CD4-positive, alpha-beta T cell treated with Interleukin-1 beta for 1 hour (primary cell): ENCODE measurements around the gene SPNS2.

Experiments used
- DNase-seq, 2 donors: peaks; one replicate each; pipeline ENCODE4 v3.0.0-alpha.2; 2020 to 2022

SPNS2 gene

DNA sequence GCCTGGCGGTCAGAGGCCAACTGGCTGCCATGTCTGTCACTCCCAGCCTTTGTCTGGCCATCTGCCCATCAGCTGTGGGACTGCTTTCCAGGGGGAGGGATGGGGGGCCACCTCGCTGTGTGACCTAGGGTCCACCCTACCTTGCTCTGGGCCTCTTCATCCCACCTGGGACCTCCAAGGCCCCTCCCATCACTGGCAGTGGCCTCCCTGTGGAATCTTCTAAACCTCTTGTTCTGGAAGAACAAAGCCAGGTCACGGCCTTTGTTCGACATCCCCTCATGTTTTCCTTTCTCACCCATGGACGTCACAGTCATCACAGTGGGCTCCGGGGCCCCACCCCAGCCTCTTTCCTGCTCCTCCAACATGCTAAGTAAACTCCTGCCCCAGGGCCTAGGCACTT lies 24.0 kb downstream of the SPNS2 start:
- DNase-seq, result no peak

DNA sequence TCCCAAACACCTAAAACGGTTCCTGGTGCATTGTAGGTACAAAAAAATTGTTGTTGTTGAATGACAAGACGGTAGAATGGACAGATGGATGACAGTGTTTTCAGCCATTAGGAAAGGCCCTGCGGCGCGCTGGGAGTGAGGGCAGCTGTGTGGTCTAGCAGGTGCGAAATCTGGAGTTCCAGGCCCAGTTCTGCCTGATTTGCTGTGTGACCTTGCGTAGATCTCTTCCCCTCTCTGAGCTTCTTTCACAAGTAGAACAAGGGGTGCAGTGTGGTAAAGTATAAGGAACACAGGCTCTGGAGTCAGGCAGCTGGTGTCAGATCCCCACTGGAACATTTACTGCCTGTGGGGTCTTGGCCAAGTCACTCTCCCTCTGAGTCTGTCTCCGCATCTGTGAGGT lies 25.3 kb downstream of the SPNS2 start:
- no peak for DNase-seq

DNA sequence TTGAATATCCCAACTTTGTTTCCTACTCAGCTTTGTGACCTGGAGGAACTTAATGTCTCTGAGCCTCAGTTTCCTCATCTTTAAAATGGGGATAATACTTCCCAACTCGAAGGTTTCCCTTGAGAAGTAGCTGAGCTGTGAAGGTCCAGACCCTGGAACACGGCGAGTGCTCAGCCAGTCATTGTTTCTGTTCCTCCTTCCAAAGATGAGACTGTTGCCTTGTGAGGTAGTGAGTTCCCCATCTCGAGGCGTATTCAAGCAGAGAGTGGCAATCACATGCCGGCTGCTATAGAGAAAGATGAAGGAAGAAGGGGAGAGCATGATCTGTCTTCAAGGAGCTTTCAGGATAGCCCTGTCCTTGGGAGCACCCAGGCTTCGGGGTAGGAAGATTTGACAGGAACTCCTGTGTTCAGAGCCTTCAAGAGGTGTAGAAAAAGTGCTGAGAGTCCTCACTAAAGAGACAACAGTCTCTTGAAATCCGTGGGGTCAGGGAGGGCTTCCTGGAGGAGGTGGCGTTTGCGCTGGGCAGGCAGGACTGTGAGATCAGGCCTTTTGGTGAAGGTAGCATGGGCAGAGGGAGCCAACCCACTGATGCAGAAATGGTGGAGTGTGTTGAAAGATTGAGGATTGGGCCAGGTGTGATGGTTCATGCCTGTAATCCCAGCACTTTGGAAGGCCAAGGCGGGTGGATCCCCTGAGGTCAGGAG lies 27.2 kb downstream of the SPNS2 start:
- no peak for DNase-seq

DNA sequence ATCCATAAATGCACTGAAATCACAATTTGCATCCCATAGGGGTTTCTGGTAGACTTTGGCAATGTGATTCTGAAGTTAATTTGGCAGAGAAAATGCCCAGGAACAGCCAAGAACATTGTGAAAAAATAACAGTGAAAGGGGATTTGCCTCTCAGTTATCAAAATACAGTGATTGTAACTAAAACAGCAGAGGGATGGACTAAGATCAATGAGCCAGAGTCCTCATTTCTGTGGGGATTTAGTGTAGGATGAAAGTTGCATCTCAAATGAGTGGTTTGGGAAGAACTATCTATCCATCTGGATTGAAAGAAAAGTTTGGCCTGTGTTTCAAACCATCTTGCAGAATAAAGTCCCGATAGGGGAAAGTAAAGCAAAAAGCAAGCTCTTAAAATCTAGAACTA lies 28.5 kb downstream of the SPNS2 start:
- no peak for DNase-seq

DNA sequence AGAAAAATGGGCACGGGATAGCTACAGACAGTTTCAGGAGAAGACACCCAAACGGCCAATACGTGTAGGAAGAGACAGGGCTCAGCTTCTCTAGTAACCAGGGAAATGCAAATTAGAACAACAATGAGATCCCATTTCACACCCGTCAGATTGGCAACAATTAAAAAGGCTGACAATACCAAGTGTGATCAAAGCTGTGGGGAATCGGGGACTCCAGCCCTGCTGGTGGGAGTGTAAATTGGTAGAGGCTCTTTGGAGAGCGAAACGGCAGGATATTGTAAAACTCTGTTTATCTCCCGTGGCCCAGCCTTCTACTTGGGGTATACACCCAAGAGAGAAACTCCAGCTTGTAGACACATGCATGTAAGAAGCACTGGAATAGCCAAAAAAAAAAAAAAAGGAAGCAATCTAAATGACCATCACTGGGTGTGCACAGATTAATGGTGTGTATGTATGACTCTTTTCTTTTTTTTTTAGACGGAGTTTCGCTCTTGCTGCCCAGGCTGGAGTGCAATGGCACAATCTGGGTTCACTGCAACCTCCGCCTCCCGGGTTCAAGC lies 29.0 kb downstream of the SPNS2 start:
- no peak for DNase-seq

DNA sequence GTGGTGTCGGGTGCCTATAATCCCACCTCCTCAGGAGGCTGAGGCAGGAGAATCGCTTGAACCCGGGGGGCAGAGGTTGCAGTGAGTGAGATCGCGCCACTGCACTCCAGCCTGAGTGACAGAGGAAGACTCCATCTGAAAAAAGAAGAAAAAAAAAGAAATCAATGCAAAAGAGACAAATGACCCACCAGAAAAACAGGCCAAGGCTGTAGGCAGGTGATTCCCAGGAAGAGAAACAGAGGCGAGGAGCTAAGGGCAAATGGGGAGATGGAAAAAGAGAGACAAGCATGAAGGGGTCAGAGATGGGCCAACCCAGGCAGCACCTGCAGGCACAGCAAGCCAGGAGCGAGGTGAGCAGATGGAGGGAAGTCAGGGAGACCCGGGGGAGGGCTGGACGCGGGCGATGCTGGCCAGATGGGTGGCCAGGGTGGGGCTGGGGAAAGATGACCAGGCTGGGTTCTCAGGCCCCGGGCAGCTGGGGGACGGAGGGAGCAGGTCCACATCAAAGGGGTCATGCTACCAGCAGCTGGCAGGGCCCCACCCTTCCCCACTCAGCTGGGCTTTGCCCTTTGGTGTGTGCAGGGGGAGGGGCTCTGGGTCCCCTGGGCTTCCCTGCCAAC lies 31.0 kb downstream of the SPNS2 start:
- no peak for DNase-seq

DNA sequence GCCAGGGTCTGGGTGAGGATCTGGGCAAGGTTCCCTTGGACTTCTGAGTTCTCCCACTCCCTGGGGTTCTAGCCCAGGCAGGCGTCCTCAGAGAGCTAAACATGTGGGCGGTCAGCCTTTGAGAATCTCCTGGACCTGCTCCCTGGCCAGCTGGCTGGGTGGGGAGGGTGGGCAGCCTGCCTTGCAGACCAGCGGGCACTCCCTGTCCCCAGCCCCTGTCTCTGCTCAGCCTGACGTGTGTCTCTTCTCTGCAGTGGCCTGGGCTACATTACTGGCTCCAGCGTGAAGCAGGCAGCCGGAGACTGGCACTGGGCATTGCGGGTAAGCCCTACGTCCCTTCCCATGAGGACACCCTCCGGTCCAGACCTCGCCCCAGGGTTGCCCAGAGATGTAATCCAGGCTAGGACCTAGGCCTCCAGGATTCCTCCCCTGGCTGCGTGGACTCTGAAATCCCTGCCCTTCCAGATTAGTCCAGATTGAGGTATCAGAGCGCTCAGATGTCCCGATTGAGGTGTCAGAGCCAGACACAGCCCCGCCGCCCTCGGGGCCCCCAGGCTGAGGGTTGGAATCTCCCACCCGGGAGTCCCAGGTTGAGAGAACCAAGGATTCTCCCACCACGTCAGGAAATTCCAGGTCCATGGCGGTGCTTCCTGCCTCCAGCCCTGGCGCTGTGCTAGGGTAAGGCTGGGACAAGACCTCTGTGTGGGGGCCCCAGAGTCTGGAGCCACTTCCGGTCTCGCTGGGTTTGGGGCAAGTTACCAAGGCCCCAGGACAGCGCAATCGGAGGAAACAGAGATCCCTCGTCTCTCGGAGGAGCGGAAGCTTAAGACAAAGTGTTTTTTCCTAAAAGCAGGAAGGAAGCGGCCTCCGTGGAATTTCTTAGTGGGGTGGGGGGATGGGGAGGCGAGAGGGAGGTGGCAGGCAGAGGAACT lies 32.4 kb downstream of the SPNS2 start:
- DNase-seq, result no peak

DNA sequence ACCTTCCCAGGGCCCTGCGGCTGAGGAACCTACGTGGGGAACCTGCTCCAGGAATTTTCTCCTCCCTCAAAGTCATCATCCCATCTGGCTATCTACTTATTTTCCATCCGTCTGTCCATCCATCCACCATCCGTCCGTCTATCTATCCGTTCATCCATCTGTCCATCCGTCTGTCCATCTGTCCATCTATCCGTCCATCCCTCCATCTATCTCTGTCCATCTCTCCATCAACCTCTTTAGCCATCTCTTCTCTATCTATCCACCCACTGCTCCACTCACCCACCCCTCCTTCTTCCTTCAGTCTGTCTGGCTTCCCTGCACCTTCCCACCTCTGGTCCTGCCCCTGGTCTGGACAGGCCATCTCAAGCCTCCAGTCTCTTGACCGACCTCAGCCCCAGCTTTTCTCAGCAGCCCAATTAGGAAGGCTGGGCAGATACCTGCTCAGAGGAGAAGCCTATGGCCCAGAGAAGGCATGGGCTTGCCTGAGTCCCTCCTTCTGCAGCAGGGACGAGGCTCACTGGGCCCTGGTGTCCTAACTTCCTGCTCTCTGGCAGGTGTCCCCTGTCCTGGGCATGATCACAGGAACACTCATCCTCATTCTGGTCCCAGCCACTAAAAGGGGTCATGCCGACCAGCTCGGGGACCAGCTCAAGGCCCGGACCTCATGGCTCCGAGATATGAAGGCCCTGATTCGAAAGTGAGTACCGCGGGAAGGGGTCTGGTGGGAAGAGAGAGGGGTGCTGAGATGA lies 33.5 kb downstream of the SPNS2 start:
- no peak for DNase-seq

DNA sequence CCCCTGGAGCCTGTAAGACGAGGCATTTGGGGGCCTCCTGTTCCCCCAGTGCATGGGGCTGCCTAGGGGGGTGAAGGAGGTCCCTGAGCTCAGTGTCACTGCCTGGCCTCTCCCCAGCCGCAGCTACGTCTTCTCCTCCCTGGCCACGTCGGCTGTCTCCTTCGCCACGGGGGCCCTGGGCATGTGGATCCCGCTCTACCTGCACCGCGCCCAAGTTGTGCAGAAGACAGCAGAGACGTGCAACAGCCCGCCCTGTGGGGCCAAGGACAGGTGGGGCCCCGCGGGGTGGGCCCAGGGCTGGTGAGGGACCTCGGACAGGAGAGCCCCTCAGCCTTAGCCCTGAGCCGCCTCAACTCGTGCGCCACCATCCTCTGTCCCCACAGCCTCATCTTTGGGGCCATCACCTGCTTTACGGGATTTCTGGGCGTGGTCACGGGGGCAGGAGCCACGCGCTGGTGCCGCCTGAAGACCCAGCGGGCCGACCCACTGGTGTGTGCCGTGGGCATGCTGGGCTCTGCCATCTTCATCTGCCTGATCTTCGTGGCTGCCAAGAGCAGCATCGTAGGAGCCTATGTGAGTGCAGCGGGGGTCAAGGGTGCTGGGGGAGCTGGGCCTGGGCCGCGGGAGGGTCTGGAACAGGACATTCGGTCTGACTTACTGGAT lies 34.3 kb downstream of the SPNS2 start:
- no peak for DNase-seq

DNA sequence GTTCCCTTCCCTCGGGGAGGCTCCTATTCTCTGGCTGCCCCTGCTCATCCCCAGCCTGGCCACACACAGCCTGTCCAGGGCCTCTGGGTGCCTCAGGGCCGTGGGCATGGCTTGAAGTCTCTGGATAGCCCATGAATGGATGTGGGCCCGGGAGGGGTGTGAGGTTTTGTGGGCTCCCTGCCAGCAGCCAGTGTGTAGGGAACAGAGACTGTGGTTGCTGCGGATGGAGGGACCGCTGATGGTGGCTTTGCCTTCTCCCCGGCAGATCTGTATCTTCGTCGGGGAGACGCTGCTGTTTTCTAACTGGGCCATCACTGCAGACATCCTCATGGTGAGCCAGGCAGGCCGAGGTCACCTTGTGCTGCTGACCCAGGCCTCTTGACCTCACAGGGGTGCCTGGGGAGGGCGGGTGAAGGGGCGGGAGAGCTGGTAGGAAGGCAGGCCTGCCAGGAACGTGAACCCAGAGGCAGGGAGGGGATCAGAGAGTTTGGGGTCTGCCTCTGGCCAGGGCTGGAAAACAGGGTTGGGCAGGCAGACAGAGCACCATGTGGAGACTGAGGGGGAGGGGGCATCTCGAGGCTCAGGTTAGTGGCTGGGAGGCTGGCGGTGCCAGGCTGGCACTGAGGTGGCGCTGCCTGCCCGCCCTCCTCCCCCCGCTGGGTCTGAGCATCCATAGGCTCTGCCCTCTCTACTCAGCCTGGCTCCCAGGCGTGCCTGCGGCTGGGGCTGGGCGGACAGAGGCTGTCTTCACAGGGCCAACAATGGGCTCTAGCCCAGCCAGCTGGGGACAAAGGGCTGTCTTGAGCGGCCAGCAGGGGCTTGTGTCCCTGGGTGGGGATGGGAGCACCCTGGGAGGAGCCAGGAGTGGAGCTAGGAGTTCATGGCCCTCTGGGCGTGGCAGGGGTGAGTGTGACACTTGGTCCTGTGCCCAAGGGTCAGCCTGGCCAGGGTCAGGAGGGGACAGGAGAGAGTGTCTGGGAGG lies 35.1 kb downstream of the SPNS2 start:
- DNase-seq, result no peak

DNA sequence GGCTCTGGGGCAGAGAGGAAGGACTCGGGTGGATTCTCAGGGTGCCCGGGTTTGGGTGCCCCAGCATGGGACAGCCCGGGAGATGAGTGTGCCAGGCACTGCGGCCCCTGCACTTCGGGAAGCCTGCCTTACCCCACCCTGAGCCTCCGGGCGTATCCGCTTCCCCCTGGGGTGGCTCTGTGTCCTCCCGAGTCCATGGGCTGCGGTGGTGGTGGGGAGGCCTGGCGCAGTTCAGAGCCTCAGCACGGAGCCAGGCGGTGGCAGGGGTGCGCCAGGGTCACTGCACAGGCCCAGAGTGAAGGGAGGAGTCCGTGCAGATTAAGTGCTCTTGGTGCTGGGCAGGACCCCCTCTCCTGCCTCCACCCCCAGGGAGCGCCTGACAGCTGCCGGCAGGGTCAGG lies 35.8 kb downstream of the SPNS2 start:
- DNase-seq, result no peak

DNA sequence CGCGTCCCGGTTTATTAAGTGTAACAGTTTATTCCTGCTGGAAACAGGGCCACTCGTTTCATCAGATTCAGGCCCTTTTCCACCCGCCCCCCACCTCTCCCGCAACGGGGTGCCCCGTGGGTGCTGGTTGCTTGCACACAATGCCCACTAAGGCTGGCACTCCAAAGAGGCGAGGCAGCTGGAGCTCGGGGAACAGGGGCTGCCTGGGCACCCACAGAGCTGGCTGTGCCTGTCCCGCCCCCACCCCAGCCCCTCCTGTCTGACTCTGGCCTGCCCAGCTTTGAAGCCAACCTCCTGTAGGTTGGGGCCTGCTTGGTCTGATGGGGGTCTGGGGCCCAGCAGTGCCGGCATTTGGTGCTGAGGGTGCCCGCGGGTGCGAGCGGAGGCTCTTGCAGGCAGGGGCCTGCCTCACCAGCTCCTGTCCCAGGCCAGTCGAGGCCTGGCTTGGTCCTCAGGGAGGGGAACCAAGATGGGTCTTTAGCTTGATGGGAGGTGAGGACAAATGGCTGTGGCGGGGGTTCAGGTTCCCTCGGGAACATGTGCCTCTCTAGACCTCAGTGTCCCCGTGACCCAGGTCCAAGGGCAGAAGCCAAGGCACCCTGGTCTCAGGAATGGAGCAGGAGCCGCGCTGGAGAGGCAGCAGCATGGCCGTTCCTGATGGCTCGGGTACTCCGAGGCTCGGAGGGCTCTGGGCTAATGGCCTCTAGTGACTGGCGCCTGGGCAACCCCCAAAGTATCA lies 36.4 kb downstream of the SPNS2 start:
- DNase-seq, result no peak

DNA sequence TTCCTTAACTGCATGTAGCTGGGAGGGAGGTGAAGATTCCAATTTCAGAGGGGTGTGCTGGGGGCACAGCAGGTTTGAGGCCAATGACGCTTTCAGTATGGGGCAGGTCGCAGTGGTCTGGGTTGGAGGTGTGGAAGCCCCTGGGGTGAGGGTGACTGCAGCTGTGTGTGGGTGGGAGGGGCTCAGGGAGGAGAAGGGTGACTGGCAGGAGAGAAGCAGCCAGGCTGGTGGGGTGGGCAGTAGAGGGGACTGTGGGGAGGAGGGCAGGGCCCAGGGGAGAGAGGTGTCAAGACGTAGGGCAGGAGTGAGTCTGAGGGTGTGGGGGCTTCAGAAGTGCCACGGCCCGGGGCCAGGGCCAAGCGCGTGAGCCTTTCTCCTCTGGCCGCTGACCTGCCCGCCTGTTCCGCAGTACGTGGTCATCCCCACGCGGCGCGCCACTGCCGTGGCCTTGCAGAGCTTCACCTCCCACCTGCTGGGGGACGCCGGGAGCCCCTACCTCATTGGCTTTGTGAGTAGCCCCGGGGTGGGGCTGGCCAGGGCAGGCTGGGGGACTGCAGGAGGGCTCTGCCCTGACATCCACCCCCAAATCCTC lies 37.1 kb downstream of the SPNS2 start:
- no peak for DNase-seq

DNA sequence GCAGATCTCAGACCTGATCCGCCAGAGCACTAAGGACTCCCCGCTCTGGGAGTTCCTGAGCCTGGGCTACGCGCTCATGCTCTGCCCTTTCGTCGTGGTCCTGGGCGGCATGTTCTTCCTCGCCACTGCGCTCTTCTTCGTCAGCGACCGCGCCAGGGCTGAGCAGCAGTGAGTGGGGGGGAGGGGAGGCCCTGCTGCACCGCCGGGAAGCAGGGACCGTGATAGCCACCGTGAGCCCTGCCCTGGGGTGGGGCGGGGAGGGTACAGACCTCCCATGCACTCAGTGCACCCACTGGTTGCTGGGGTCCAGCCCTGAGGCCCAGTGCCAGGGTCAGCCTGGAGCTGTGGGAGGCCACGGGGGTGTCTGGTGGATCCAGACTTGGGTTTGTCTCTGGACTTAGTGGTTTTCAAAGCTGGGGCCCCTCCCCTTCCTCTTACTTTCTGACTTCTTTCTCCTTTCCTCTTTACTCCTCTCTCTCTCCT lies 37.6 kb downstream of the SPNS2 start:
- no peak for DNase-seq

DNA sequence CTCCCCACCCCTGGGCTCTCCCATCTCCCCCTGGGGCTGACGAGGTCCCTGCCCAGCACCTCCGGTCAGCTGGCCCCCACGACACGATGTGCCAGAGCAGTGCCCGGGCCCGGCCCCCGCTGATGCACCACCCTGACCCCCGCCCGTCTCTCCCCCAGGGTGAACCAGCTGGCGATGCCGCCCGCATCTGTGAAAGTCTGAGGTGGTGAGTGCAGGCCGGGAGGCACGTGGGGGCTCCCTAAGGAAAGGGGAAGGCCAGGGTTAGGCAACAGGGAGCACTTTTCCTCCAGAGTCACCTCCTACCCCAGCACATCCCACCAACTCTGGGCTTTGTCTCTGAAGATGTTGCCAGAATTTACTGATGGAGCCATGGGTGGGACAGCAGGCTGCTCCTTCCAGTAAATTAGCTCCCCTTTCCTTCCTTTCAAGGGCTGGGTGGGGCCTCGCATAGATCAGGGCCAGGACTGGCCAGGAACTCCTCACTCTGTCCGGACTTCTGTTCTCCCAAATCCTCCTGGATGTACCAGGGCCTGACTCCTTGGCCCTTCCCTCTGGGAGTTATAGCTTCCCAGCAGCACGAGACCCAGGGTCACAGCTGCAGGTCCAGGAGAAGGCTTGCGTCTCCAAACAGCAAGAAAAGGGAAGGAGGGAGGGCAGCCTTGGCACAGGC lies 38.2 kb downstream of the SPNS2 start:
- no peak for DNase-seq

DNA sequence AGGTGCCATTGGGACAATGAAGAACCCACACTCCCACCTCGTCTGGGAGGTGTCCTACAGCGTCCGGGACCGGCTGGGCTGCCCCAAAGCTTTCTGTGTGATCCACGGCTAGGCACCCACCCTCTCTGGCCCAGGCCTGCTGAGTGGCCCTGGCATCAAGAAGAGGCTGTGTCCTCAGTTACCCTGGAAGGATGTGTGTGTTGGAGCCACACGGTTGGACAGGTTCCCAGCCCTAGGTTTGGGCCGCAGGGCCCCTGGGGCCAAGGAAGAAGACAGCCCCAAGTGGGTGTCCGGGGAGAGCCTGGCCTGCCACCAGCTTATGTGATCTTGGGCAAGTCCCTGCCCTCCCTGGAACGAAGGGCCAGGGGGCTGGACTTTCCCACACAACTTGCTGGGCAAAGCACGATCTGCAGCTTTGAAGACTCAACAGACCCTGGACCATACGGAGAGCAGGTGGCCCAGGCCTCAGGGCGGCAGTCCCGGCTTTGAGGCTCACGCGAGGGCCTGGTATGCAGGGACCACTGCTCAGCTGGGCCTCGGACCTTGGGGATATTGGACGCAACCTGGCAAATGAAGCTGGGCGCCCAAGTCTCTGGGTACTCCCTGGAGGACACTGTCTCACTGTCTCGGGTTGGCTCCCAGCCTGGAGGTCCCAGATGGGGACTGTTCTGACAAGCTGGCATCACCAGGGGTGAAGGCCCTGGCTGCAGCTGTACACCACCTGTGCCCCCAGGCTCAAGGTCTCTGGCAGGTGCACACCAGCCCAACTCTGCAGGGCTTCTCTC lies 39.0 kb downstream of the SPNS2 start:
- no peak for DNase-seq

DNA sequence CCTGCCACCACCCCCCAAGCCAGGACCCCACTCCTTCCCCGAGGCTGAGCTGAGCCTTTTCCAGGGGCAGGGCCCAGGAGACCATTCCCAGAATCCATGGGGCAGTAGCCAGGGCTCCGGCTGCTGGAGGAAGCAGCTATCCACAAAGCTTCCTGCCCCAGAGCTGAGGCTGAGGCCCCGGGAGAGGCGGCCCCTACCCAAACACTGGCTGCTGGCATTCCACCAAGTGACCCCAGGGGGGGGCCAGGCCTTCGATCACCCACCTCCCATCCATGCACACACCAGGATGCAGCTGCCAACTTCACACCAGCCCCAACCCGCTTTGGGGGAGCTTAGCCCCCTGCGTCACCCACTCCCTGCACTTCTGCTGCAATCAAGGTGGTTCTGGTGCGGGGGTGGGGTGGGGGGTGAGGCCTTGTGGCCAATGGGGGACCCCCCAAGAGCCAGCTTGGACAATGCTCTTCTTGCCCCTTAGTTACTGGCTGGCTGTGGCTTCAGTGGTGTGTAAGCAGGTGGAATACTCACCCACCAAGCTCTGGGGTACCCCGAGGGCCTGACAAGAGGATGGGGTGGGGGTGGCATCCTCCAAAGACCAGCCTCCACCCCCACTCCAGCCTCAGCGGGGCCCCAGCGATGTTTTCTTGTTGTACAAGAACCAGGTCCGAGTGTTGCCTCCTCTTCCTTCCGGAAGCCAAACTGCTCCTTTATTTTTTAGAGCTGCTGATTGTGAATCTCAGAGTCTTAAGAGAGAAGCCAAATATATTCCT lies 39.7 kb downstream of the SPNS2 start:
- no peak for DNase-seq
